Adipocyte (in vitro differentiated cells): ENCODE results near the gene C1QTNF1.

Experiments
- DNase-seq: peaks from one replicate; pipeline ENCODE4 v3.0.0-alpha.2; 2015; ENCODE audit warnings: low read depth
- H3K27me3 ChIP-seq: replicated peaks from 2 replicates; pipeline ENCODE4 v1.7.0; 2013; ENCODE audit warnings: mild to moderate bottlenecking, low read length, moderate library complexity; ENCODE audit not compliant: control insufficient read depth, insufficient read depth
- H3K36me3 ChIP-seq: 2 replicates; pipeline ENCODE4 v1.7.0; 2013; ENCODE audit warnings: low read length, mild to moderate bottlenecking, moderate library complexity; ENCODE audit not compliant: control insufficient read depth, insufficient read depth, severe bottlenecking
- H3K4me1 ChIP-seq: 2 replicates; pipeline ENCODE4 v1.7.0; 2013; ENCODE audit warnings: mild to moderate bottlenecking, low read length, moderate library complexity; ENCODE audit not compliant: control insufficient read depth, insufficient read depth
- H3K4me3 ChIP-seq: 2 replicates; pipeline ENCODE4 v1.7.0; 2013; ENCODE audit warnings: mild to moderate bottlenecking, low read length, moderate library complexity
- H3K9ac ChIP-seq: 2 replicates; pipeline ENCODE4 v1.7.0; 2013; ENCODE audit warnings: mild to moderate bottlenecking, low read length, moderate library complexity
- H3K9me3 ChIP-seq: 2 replicates; pipeline ENCODE4 v1.7.0; 2013; ENCODE audit warnings: mild to moderate bottlenecking, low read length, moderate library complexity; ENCODE audit not compliant: control insufficient read depth

Gene C1QTNF1

GRCh38 chr17:79031996-79032875, 8.3 kb downstream of the C1QTNF1 start:
- no peak for DNase-seq
- Histone ChIP-seq H3K9ac (no peak overlapping the region), H3K36me3 (peaks cover 3% of the 10 kb centered on the region), H3K9me3 (no peaks in the 10 kb centered on the region), H3K4me1 (peaks cover 62% of the 10 kb centered on the region), H3K4me3 (no peak overlapping the region), H3K27me3 (no peaks in the 10 kb centered on the region)

- H3K4me3 ChIP-seq, result no peak overlapping the region
- no peaks in the 10 kb centered on the region for H3K9me3 ChIP-seq
- H3K27me3 ChIP-seq, result no peaks in the 10 kb centered on the region
- DNase-seq, result no peak
- peaks cover 3% of the 10 kb centered on the region for H3K36me3 ChIP-seq
- H3K4me1 ChIP-seq, result peaks cover 60% of the 10 kb centered on the region
- no peak overlapping the region for H3K9ac ChIP-seq
These were observed 9.2 kb downstream of the C1QTNF1 start for GRCh38 chr17:79033046-79033616.

GRCh38 chr17:79033741-79034501, 10.0 kb downstream of the C1QTNF1 start:
- no peak for DNase-seq
- Histone ChIP-seq H3K9me3 (no peaks in the 10 kb centered on the region), H3K27me3 (no peaks in the 10 kb centered on the region), H3K4me3 (no peak overlapping the region), H3K4me1 (peaks cover 60% of the 10 kb centered on the region), H3K9ac (peak overlapping the region; percentile 29), H3K36me3 (peaks cover 3% of the 10 kb centered on the region)

- peaks cover 53% of the 10 kb centered on the region for H3K4me1 ChIP-seq
- H3K36me3 ChIP-seq, result peaks cover 3% of the 10 kb centered on the region
- no peak for DNase-seq
- H3K27me3 ChIP-seq, result no peaks in the 10 kb centered on the region
- no peak overlapping the region for H3K4me3 ChIP-seq
- peak overlapping the region; percentile 7 for H3K9ac ChIP-seq
- no peaks in the 10 kb centered on the region for H3K9me3 ChIP-seq
These were observed 11.0 kb downstream of the C1QTNF1 start for GRCh38 chr17:79034931-79035485.

- H3K4me1 ChIP-seq, result peaks cover 52% of the 10 kb centered on the region
- no peak for DNase-seq
These were observed 11.7 kb downstream of the C1QTNF1 start for GRCh38 chr17:79035686-79036085.

GRCh38 chr17:79036181-79036580, 12.2 kb downstream of the C1QTNF1 start:
- Histone ChIP-seq H3K4me3 (no peak overlapping the region), H3K9me3 (no peaks in the 10 kb centered on the region), H3K4me1 (peaks cover 52% of the 10 kb centered on the region), H3K36me3 (peaks cover 3% of the 10 kb centered on the region), H3K27me3 (no peaks in the 10 kb centered on the region), H3K9ac (no peak overlapping the region)
- DNase-seq, result no peak

More at GRCh38 chr17:79035686-79036085, 11.7 kb downstream of the C1QTNF1 start:
- Histone ChIP-seq H3K4me3 (no peak overlapping the region), H3K27me3 (no peaks in the 10 kb centered on the region), H3K36me3 (peaks cover 3% of the 10 kb centered on the region), H3K9me3 (no peaks in the 10 kb centered on the region), H3K9ac (no peak overlapping the region)

- peaks cover 52% of the 10 kb centered on the region for H3K4me1 ChIP-seq
- no peak overlapping the region for H3K4me3 ChIP-seq
- H3K27me3 ChIP-seq, result no peaks in the 10 kb centered on the region
- H3K36me3 ChIP-seq, result peaks cover 3% of the 10 kb centered on the region
- peak; percentile 91 for DNase-seq
- H3K9ac ChIP-seq, result peak overlapping the region; percentile 51
- H3K9me3 ChIP-seq, result no peaks in the 10 kb centered on the region
These were observed 12.6 kb downstream of the C1QTNF1 start for GRCh38 chr17:79036596-79036995.

- H3K9ac ChIP-seq, result peak overlapping the region; percentile 45
- H3K9me3 ChIP-seq, result no peaks in the 10 kb centered on the region
- DNase-seq, result peak; percentile 87
- H3K27me3 ChIP-seq, result no peaks in the 10 kb centered on the region
- no peak overlapping the region for H3K4me3 ChIP-seq
- H3K4me1 ChIP-seq, result peaks cover 57% of the 10 kb centered on the region
- H3K36me3 ChIP-seq, result peaks cover 3% of the 10 kb centered on the region
These were observed 14.7 kb downstream of the C1QTNF1 start for GRCh38 chr17:79038545-79039135.

GRCh38 chr17:79039171-79039570, 15.2 kb downstream of the C1QTNF1 start:
- Histone ChIP-seq H3K4me1 (peaks cover 52% of the 10 kb centered on the region), H3K4me3 (no peak overlapping the region), H3K36me3 (peaks cover 4% of the 10 kb centered on the region), H3K9me3 (no peaks in the 10 kb centered on the region), H3K27me3 (no peaks in the 10 kb centered on the region), H3K9ac (peak overlapping the region; percentile 45)
- DNase-seq, result no peak

GRCh38 chr17:79039886-79040285, 15.9 kb downstream of the C1QTNF1 start:
- H3K27me3 ChIP-seq, result no peaks in the 10 kb centered on the region
- no peak overlapping the region for H3K9ac ChIP-seq
- peaks cover 11% of the 10 kb centered on the region for H3K36me3 ChIP-seq
- peaks cover 45% of the 10 kb centered on the region for H3K4me1 ChIP-seq
- no peak for DNase-seq
- no peak overlapping the region for H3K4me3 ChIP-seq
- H3K9me3 ChIP-seq, result no peaks in the 10 kb centered on the region
